ENCODE results near the gene PTTG1IP.

DNA sequence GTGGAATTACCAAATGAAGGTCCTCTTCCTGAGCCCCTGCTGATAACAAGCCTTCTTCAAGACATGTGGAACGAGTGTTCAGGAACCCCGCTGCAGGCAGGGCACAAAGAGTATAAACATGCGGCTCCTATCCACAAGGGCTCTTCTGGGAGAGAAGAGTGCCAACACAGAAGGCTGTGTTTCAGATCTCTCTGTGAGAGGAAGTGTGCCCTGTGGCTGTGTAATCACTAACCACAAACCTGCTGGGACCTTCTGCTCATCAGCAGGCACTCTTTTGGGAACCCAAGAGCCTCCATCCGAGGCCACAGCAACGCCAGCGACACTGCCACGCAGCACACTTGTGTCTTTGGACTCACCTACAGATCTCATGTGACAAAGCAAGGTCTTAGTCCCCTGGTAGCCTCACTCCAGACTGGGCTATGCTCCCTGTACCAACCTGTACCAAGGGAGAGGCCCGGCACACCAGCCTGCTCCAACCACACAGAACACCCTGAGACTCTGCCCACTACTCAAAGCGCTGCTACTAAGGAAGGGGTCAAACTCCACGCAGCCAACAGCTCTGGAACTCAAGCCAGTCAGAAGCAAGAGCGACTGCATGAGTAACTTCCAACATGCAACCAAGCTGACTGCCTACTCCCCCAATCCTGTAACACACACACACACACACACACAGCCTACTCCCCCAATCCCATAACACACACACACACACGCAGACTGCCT lies 7.8 kb downstream of the PTTG1IP start:
- TF ChIP-seq EZH2 (IDR thresholded peaks at IDR 0.05; ENCODE audit: insufficient read depth, poor library complexity, severe bottlenecking) (no peak), EZH2phosphoT487 (IDR thresholded peaks at IDR 0.05; ENCODE audit: insufficient read depth, low read depth) (no peak)
